Aorta (tissue), 5 donors: ENCODE results near the gene FZR1. TPM values are rescaled to one million over a fixed set of nuclear protein-coding genes. Genes with fewer than 3 reads are reported as not detected.
A peak's percentile ranks its signal among the peaks of the same experiment; 100 is the strongest.

ENCODE experiments used
- ATAC-seq: fragments of 200-7000 bp; cut with Tn5 transposase; one replicate; pipeline ENCODE4 v1.9.1; 2022; ENCODE audit warnings: moderate library complexity; ENCODE audit not compliant: low FRiP score
- DNase-seq, 2 donors: peaks; one replicate each; pipeline ENCODE4 v3.0.0-alpha.2; 2020
- H3K27ac ChIP-seq, 2 donors: one replicate each; pipeline ENCODE4 v1.5.1; 2013; ENCODE audit warnings: low read length in 2 of 2, mild to moderate bottlenecking in 2 of 2, moderate library complexity in 2 of 2, control low read depth in 1 of 2, inconsistent platforms in 1 of 2, low read depth in 1 of 2
- H3K27me3 ChIP-seq, 2 donors: one replicate each; pipeline ENCODE4 v1.6.1; 2013; ENCODE audit warnings: control low read depth in 1 of 2, low read length in 1 of 2, mild to moderate bottlenecking in 1 of 2, moderate library complexity in 1 of 2; ENCODE audit not compliant: insufficient read depth in 2 of 2, control insufficient read depth in 1 of 2
- H3K36me3 ChIP-seq, 2 donors: one replicate each; pipeline ENCODE4 v1.6.1; 2013; ENCODE audit warnings: control low read depth in 1 of 2, low read length in 1 of 2, mild to moderate bottlenecking in 1 of 2; ENCODE audit not compliant: insufficient read depth in 2 of 2, control insufficient read depth in 1 of 2
- H3K4me1 ChIP-seq, 2 donors: one replicate each; pipeline ENCODE4 v1.6.1; 2013; ENCODE audit warnings: low read length in 2 of 2, control low read depth in 1 of 2, mild to moderate bottlenecking in 1 of 2, moderate library complexity in 1 of 2; ENCODE audit not compliant: insufficient read depth in 2 of 2, control insufficient read depth in 1 of 2
- H3K4me3 ChIP-seq, 2 donors: one replicate each; pipeline ENCODE4 v1.5.1; 2013; ENCODE audit warnings: low read length in 2 of 2, control low read depth in 1 of 2, mild to moderate bottlenecking in 1 of 2
- H3K9me3 ChIP-seq: one replicate; pipeline ENCODE4 v1.6.1; 2013; ENCODE audit warnings: mild to moderate bottlenecking, low read length; ENCODE audit not compliant: control insufficient read depth
- WGBS, 2 donors: extraction: QIAGEN DNeasy Blood & Tissue Kit; methylation state at CpG; one replicate each; pipeline ENCODE4 v1.1.7; 2013; 5-methylcytosine and 5-hydroxymethylcytosine counted together
- intact Hi-C, 2 donors: fragments of 100-400 bp; cut with DNase I; formaldehyde crosslinking; loops; one replicate each; pipeline versions ENCODE4 v1.14.2 to v1.15.0; 2022
- polyA plus RNA-seq, 2 donors: library from polyadenylated mRNA; stranded (reverse); fragments of 200-250 nt; gene quantifications; one replicate each; pipeline ENCODE4 v1.2.3, GENCODE V29; 2013
- total RNA-seq, 2 donors: library from RNA; stranded (reverse); fragmentation: NEBNext Ultra II Directional; extraction: Animal tissue kit (Norgen Biotek cat#: 25700); gene quantifications; one replicate each; pipeline ENCODE4 v1.2.1, GENCODE V29; 2021
- donor health status: healthy with polysubstance abuse.
- donor health status: Bipolar disorder and iron deficiency.
- donor health status: DM: no; HTN: no; CAD: no.
- donor health status: DM: no; HTN: no; CAD: no.
- donor health status: DM: yes; HTN: yes; CAD: no.

Gene FZR1
- total and polyA plus RNA-seq, 4 donors, result 8.0 to 42.0 (median 29.4) TPM

DNA sequence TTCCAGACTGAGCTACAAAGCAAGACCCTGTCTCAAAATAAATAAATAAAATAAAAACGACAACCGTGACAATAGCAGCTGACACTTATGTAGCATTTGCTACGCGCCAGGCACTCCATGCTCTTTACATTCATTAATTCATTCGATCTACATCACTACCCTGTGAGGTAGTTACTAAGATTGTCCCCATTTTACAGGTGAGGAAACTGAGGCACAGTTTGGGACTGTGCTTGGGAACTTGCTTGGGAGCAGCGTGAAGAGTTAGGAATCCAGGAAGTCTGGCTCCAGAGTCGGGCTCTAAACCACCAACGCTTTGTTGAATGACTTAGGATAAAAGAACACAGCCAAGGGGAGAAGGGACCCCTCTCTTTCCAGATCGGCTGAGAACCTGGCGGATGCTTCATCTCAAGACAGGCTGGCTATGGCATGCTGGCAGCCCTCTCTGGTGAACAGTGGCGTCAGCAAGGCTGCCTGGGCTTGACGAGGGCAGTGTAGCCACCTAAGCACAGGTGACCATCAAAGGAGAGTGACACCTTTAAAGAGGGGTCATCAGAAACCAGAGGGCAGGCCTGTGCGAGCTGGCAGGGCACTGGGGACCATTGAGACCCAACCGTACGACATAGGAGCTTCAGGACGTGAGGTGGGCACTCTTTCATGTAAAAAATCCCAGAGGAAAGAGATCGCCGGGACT is 6.2 kb upstream of the FZR1 start:
- Histone ChIP-seq H3K27ac (peak overlapping the region in 1 of 2 donors; percentile 95), H3K9me3 (no peaks in the 10 kb centered on the region), H3K4me1 (peaks cover 0 to 4% of the 10 kb centered on the region in 2 donors), H3K27me3 (no peaks in the 10 kb centered on the region), H3K36me3 (no peaks in the 10 kb centered on the region), H3K4me3 (peak overlapping the region; percentile 80 to 91)
- ATAC-seq, result peak; percentile 19
- no peak for DNase-seq
- 20 to 25% methylated on average over 18 of the region's 18 CpGs for WGBS, 2 donors
- intact Hi-C loops, result no loop called here

DNA sequence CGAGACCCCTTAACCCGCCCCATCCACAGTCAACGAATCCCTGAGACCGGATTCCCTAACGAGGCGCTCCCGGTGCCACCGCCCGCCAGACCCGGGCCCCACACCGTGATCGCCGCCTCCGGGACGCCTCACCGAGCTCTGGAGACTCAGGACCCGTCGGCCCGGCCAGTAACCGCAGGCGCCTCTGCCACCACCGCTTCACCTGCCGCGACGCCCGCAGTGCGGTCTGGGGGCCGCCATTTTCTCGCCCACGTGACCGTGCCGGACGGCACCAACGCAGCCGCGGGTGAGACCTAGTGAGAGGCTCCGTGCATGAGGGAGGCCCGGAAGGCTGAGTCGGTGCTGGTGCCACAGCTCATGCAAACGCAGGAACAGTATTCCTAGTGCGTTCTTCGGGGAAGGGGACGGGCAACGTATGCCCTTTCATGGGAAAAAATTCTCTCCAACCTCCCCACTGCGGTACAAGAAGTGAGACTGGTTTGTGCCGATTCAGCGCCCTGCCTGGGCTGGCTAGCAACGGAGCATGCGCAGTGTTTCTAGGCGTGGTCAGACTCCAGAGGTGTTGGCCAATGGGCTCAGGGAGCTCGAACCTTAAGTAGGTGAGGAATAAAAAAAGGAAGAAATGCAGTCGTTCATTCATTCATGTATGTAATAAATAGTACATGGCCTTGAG is 5.5 kb upstream of the FZR1 start, which contains the start of gene DOHH:
DOHH (minus strand) TSS at position 246 of the 673 bp plus-strand sequence. CDS start 3,860 bp downstream, outside the sequence.
- Histone ChIP-seq H3K27me3 (no peaks in the 10 kb centered on the region), H3K27ac (peak within 1 kb of the TSS in 1 of 2 donors; percentile 95), H3K4me3 (peak within 1 kb of the TSS; percentile 80 to 91), H3K4me1 (peaks cover 0 to 4% of the 10 kb centered on the region in 2 donors), H3K9me3 (no peaks in the 10 kb centered on the region), H3K36me3 (no peaks in the 10 kb centered on the region)
- peak; percentile 95 for ATAC-seq
- DNase-seq, result peak; percentile 97 to 98
- intact Hi-C loops, result no loop called here
- 0 to 1% methylated on average over 52 of the region's 52 CpGs for WGBS, 2 donors

DNA sequence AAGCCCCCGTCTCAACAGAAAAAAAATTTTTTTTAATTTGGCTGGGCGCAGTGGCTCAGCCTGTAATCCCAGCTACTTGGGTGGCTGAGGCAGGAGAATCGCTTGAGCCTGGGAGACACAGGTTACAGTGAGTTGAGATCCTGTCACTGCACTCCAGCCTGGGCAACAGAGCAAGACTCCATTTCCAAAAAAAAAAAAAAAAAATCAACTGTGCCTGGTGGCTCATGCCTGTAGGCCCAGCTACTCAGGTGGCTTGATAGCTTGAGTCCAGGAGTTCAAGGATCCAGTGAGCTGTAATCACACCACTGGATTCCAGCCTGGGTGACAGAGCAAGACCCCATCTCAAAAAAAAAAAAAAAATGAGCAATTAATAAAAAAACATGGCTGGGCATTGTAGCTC is 4.3 kb upstream of the FZR1 start:
- ATAC-seq (no peak), DNase-seq (no peak)
- Histone ChIP-seq H3K27ac (no peak overlapping the region), H3K27me3 (no peaks in the 10 kb centered on the region), H3K4me1 (peaks cover 0 to 4% of the 10 kb centered on the region in 2 donors), H3K4me3 (no peak overlapping the region), H3K36me3 (no peaks in the 10 kb centered on the region), H3K9me3 (no peaks in the 10 kb centered on the region)
- intact Hi-C loops, result no loop called here
- 84 to 85% methylated on average over 3 of the region's 3 CpGs for WGBS, 2 donors

DNA sequence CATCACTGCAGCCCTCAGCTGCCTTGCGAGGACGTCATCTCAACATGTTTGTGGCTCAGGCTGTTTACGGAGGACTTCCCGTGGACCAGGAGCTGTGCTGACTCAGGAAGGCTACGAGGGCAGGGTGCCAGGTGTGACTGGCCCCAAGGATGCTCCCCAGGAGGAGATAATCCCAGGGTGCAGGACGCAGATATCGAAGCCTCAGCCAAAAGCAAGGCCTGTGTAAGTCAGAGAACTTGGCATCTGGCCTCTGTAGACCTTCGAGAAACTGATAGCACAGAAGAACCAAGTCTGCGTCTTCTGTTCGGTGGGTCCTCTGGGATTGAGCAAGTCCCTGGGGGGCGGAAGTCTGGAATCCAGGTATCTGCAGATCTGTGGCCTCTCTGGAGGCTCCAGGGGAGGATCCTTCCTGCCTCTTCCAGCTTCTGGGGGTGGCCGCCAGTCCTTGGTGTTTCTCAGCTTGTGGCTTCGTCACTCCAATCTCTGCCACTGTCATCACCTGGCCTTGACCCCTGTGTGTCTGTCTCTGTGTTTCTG is 3.0 kb upstream of the FZR1 start:
- no peaks in the 10 kb centered on the region for H3K36me3 ChIP-seq
- no peaks in the 10 kb centered on the region for H3K27me3 ChIP-seq
- intact Hi-C loops, result no loop called here
- no peak overlapping the region for H3K27ac ChIP-seq
- WGBS, 2 donors, result 85 to 87% methylated on average over 13 of the region's 13 CpGs
- DNase-seq, result no peak
- no peak overlapping the region for H3K4me3 ChIP-seq
- H3K4me1 ChIP-seq, result peaks cover 0 to 4% of the 10 kb centered on the region in 2 donors
- H3K9me3 ChIP-seq, result no peaks in the 10 kb centered on the region
- no peak for ATAC-seq

DNA sequence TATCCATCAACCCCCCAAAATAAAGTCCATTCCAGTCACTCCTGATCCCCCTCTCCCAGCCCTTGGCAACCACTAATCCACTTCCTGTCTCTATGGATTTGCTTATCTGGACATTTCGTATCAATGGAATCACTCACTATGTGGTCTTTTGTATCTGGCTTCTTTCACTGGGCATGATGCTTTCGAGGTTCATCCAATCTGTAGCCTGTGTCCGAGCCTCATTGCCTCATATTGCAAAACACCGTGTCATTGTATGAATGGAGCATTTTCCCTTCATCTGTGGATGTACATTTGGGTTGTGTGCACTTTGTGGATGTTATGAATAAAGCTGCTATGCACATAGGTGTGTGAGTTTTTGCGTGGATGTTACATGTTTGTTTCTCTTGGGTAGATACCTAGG is 1.4 kb upstream of the FZR1 start:
- H3K9me3 ChIP-seq, result no peaks in the 10 kb centered on the region
- no peak for ATAC-seq

DNA sequence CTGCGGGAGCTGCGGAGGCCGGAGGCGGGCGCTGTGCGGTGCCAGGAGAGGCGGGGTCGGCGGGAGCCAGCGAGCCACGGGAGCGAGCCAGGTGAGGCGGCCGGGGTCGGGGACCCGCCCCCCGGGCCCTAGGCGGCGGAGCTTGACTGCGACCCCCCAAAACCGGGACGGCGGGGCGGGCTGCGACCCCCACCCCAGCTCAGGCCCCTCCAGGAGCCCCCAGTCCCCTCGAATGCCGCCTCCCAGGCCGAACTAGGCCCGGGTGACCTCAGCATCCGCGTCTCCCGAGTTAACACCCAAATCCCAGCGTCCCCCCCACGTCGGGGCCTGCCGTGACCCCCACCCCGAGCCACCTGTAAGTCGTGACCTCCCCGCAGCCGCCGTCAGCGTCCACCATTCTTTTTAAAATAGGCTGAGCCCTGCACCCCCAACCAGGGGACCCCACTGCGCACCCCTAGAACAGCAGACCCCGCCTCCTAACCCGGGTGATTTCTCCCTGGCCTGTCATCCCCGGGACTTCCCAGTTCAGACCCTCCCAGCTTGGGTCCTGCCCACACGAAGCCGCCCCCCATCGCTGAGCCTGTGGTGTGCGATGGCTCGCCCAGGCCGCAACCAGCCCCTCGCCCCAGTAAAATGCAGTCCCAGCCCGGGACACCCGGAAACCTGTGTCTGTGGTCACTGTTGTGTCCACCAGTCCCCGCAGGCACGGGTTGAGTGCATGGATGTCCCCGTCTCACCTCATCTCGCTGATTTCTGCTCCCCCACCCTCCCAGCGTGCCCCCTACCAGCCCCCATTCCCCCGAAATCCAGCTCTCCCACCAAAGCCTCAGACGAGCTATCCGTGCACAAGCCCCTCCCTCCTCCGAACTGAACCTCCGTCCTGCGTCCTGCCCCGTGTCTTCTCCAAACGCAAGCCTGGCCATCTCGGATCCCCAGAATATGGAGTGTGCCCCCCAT is 551 bp downstream of the FZR1 start:
- WGBS, 2 donors, result 1% methylated on average over 60 to 69 of the region's 69 CpGs
- Histone ChIP-seq H3K27me3 (no peaks in the 10 kb centered on the region), H3K36me3 (peaks cover 0 to 2% of the 10 kb centered on the region in 2 donors), H3K9me3 (no peaks in the 10 kb centered on the region), H3K27ac (peak overlapping the region in 1 of 2 donors; percentile 39), H3K4me3 (peak overlapping the region; percentile 73 to 97), H3K4me1 (no peaks in the 10 kb centered on the region)
- intact Hi-C loops, result no loop called here
- DNase-seq (peak in 1 of 2 donors; percentile 71), ATAC-seq (no peak)

More for the DNA sequence above, 1.4 kb upstream of the FZR1 start:
- Histone ChIP-seq H3K36me3 (peaks cover 0 to 1% of the 10 kb centered on the region in 2 donors), H3K27ac (no peak overlapping the region), H3K27me3 (no peaks in the 10 kb centered on the region), H3K4me3 (no peak overlapping the region), H3K4me1 (peaks cover 0 to 3% of the 10 kb centered on the region in 2 donors)
- intact Hi-C loops, result no loop called here
- 81 to 84% methylated on average over 5 of the region's 5 CpGs for whole genome bisulfite sequencing, 2 donors
- DNase-seq, result no peak

DNA sequence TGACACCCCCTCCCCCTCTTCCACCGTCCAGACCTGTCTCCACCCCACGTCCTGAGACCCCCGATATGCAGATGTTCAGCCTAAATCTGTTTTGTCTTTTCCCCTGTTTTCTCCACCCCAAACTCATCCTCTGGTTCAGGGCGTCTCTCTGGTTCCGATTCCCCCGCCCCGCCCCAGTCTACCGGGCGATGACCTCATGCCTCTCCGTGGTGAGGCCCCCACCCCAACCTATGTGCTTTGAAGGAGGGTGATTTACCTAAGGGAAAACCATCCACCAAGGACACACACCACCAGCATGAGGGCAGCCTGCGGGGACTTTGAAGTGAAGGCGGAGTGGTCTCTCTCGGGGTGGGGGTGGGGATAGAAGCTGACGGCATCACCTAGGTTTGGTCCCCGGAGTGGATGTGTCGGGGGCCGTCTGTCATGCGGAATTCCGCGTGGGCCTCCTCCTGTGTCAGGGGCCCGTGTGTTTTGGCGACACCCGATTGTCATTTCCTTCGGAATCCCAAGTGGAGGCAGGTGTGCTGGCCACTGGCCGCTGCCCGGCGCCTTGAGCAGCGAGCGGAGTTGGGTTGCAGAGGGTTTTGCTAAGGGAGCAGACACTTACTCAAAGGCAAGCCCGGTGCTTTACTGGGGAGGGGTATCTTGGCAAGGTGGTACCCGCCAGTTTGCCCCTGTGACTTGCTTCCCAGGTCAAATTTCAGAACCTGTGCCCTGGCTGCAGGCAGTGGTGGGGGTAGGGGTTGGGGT is 1.4 kb downstream of the FZR1 start:
- H3K4me1 ChIP-seq, result no peaks in the 10 kb centered on the region
- H3K9me3 ChIP-seq, result no peaks in the 10 kb centered on the region
- H3K36me3 ChIP-seq, result peaks cover 0 to 2% of the 10 kb centered on the region in 2 donors
- intact Hi-C loops, result no loop called here
- DNase-seq (no peak), ATAC-seq (no peak)
- H3K27ac ChIP-seq, result no peak overlapping the region
- peak overlapping the region; percentile 73 to 97 for H3K4me3 ChIP-seq
- H3K27me3 ChIP-seq, result no peaks in the 10 kb centered on the region
- WGBS, 2 donors, result 15 to 17% methylated on average over 31 of the region's 31 CpGs
